IMR-90 (cell line): ENCODE results near the gene IQGAP2.

Experiments used
- BHLHE40 ChIP-seq: fragments of 150-350 bp; IDR thresholded peaks from 2 replicates; pipeline ENCODE4 v1.6.1; 2016; ENCODE audit warnings: mild to moderate bottlenecking, low read depth, low read length
- CEBPB ChIP-seq: IDR thresholded peaks from 2 replicates; pipeline ENCODE4 v1.6.1; 2012; ENCODE audit warnings: low read depth, low read length, improper control_type of control experiment
- CHD1 ChIP-seq: IDR thresholded peaks from 2 replicates; pipeline ENCODE4 v1.6.1; 2012; ENCODE audit warnings: low read depth, low read length, improper control_type of control experiment
- FOS ChIP-seq: fragments of 150-350 bp; IDR thresholded peaks from 2 replicates; pipeline ENCODE4 v1.6.1; 2016; ENCODE audit warnings: low read depth, low read length
- MAFK ChIP-seq: IDR thresholded peaks from 2 replicates; pipeline ENCODE4 v1.6.1; 2012; ENCODE audit warnings: low read depth, low read length, improper control_type of control experiment
- MAZ ChIP-seq: IDR thresholded peaks from 2 replicates; pipeline ENCODE4 v1.6.1; 2012; ENCODE audit warnings: low read depth, mild to moderate bottlenecking, low read length, improper control_type of control experiment, moderate library complexity, borderline replicate concordance
- MXI1 ChIP-seq: IDR thresholded peaks from 2 replicates; pipeline ENCODE4 v1.6.1; 2012; ENCODE audit warnings: low read depth, mild to moderate bottlenecking, low read length, moderate library complexity, borderline replicate concordance
- POLR2A ChIP-seq: IDR thresholded peaks from 2 replicates; pipeline ENCODE4 v1.6.1; 2012; ENCODE audit warnings: mild to moderate bottlenecking, low read depth, low read length
- RAD21 ChIP-seq: IDR thresholded peaks from 2 replicates; pipeline ENCODE4 v1.6.1; 2012; ENCODE audit warnings: low read length, improper control_type of control experiment
- RFX5 ChIP-seq: IDR thresholded peaks from 2 replicates; pipeline ENCODE4 v1.8.0; 2012; ENCODE audit warnings: low read depth, mild to moderate bottlenecking, low read length, moderate library complexity
- SMC3 ChIP-seq: fragments of 150-350 bp; IDR thresholded peaks from 2 replicates; pipeline ENCODE4 v1.6.1; 2016; ENCODE audit warnings: low read depth, mild to moderate bottlenecking, antibody characterized with exemption, low read length, moderate library complexity
- TF ChIP-seq, protein P1 (sequence below): conservative IDR thresholded peaks from 2 replicates; pipeline ENCODE4 v1.5.1; 2012; ENCODE audit warnings: mild to moderate bottlenecking, low read depth, low read length, improper control_type of control experiment
- TF ChIP-seq, protein P2 (sequence below): fragments of 150-350 bp; IDR thresholded peaks from 2 replicates; pipeline ENCODE4 v1.6.1; 2017; ENCODE audit warnings: mild to moderate bottlenecking, antibody characterized with exemption, low read length, low read depth
- TF ChIP-seq, protein P3 (sequence below): fragments of 150-350 bp; IDR thresholded peaks from 2 replicates; pipeline ENCODE4 v1.6.1; 2016; ENCODE audit warnings: low read depth, mild to moderate bottlenecking, low read length, moderate library complexity, borderline replicate concordance

DNA sequence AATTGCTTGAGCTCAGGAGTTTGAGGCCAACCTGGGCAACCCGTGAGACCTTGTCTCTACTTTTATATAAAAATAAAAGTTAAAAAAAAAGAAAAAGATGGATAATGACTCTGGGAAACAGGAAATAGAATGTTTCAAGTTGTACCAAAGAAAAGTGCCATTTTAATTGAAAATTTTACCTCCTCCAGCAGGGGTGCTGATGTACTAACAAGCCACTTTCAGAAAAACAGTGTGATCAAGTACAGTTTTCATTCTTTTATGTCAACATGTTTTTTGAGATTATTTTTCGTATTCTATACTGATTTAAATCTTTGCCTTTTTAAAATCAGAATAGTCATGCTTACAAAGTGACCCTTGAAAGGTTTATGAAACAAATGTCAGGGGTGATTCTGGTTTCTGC, 343.6 kb downstream of the IQGAP2 start:
- TF ChIP-seq, protein P1, sequence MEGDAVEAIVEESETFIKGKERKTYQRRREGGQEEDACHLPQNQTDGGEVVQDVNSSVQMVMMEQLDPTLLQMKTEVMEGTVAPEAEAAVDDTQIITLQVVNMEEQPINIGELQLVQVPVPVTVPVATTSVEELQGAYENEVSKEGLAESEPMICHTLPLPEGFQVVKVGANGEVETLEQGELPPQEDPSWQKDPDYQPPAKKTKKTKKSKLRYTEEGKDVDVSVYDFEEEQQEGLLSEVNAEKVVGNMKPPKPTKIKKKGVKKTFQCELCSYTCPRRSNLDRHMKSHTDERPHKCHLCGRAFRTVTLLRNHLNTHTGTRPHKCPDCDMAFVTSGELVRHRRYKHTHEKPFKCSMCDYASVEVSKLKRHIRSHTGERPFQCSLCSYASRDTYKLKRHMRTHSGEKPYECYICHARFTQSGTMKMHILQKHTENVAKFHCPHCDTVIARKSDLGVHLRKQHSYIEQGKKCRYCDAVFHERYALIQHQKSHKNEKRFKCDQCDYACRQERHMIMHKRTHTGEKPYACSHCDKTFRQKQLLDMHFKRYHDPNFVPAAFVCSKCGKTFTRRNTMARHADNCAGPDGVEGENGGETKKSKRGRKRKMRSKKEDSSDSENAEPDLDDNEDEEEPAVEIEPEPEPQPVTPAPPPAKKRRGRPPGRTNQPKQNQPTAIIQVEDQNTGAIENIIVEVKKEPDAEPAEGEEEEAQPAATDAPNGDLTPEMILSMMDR = no peak
- no peak for TF ChIP-seq SMC3
- TF ChIP-seq POLR2A = no peak
- no peak for TF ChIP-seq MAFK
- TF ChIP-seq FOS = no peak
- TF ChIP-seq RFX5 = no peak
- TF ChIP-seq, protein P2, sequence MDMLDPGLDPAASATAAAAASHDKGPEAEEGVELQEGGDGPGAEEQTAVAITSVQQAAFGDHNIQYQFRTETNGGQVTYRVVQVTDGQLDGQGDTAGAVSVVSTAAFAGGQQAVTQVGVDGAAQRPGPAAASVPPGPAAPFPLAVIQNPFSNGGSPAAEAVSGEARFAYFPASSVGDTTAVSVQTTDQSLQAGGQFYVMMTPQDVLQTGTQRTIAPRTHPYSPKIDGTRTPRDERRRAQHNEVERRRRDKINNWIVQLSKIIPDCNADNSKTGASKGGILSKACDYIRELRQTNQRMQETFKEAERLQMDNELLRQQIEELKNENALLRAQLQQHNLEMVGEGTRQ = no peak
- TF ChIP-seq RAD21 = no peak
- TF ChIP-seq, protein P3, sequence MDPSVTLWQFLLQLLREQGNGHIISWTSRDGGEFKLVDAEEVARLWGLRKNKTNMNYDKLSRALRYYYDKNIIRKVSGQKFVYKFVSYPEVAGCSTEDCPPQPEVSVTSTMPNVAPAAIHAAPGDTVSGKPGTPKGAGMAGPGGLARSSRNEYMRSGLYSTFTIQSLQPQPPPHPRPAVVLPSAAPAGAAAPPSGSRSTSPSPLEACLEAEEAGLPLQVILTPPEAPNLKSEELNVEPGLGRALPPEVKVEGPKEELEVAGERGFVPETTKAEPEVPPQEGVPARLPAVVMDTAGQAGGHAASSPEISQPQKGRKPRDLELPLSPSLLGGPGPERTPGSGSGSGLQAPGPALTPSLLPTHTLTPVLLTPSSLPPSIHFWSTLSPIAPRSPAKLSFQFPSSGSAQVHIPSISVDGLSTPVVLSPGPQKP = no peak
- no peak for TF ChIP-seq CEBPB
- TF ChIP-seq MXI1 = no peak
- TF ChIP-seq CHD1 = no peak
- TF ChIP-seq MAZ = no peak
- no peak for TF ChIP-seq BHLHE40
